NCI-H146 treated with DMSO at 0.1 percent for 48 hours (cell line): ENCODE results near the gene SEMA3B.
"Not testable (repeated sequence)": the region's sequence is repeated elsewhere in the genome, so short reads cannot be mapped to it uniquely, and the experiment has no call there.

Source experiments
- DNase-seq: peaks from one replicate; lab custom pipeline; 2025; ENCODE audit not compliant: unreplicated experiment; lab: John Stamatoyannopoulos, UW

The SEMA3B gene

DNA sequence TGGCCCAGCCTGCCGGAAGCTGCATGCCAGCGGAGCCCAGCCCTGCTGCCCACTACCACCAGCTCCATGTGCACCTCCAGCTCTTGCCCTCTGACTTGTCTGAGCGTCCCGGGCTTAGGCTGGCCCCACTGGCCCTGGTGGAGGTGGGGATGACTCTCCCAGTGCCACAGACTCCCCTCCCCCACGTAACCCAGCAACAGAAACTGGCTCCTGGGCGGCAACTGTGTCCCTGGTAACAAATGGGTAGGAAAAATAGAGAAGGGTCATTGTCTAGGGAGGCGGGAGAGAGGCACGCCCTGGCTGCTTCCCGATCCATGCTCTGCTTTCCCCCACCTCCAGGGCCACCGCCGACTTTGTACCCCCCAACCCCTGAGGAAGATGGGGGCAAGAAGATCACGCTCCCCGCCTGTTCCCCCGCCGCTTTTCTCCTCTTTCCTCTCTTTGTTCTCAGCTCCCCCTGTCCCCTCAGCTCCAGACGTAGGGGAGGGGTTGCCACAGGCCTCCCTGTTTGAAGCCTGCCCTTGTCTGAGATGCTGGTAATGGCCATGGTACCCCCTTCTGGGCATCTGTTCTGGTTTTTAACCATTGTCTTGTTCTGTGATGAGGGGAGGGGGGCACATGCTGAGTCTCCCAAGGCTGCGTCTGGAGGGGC lies 10.8 kb upstream of the SEMA3B start:
- no peak for DNase-seq

DNA sequence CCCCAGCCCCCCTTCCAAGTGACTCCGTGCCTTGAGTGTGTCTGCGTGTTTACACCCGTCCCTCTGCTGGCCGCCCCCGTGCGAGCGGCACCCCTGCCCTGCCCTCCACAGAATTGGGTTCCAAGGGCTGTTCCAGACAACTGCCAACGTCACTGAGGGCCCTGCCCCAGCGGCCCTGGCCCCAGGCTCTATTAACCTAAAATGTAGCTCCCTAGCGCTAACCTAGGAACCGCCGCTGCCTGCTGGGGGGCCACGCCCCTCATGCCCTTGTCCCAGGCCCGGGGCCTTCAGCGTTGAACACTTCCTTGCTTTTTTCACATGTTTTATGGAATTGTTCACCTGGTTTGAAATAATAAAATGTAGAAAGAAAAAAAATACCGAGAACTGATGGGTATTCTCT lies 10.0 kb upstream of the SEMA3B start:
- no peak for DNase-seq

DNA sequence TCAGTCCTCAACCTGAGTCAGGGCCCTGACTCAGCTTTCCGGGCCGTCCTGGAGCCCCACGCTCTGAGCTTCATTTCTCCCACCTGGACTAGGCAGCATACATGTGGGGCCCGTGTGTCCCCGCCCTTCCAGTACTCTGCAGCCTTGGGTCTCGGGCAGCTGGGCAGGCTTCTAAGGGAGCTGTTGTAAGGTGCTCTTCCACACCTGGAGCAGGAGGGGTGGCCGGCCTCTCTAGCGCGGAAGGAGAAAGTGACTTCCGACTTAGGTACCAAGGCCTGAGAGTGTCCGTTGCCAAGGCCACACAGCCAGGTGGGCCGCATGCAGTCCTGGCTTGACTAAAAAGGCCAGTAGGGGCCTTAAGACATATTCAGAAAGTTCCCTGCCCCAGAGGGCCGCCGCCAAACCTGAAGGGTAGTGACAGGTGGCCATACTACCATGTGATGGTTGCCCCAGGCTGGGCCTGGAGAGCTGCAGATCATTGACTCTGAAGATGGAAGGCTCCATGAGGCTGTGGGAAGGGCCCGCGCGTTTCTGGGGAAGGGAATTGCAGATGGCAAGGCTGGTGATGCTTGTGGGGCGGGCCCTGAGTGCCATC lies 9.4 kb upstream of the SEMA3B start:
- DNase-seq, result no peak

DNA sequence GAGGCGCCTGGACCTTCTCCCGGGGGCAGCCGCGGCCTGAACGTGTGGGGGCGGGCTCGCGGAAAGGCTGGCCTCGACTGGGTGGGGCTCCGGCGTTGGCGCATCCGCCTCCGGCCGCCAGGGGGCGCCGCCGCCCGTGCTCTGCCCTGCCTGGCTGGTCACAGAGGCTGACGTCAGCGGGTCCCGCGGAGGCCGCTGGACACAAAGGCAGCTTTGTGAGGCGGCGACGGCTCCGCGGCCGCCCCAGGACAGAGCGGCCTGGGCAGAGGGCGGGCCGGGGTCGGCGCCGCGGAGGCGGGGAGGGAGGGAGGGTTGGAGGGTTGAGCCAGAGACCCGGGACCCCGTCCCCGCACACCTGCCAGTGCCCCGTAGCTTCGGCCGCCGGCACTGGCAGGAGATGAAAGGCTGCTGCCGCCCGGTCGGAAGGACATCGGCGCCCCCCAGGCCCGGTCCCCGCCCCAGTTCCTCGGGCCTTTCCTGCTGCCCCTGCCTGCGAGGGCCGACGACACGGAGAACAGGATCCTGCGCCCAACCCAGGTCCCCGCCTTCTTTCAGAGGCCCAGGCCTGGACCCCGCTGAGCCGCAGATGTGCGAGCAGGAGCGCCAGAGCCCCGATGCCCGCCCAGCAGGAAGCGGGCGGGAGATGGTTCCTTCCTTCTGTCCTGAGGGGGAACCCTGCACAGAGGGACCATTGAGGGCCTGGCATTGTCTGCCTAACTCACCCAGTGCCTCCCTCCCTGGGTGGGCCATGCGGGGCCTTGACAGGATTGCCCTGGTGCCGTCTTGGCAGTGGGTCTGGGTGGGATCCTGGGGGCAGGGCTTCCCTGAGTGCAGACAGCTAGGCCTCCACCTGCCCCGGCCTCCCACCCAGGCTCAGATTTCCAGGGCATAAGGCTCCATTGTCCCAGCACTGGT lies 8.7 kb upstream of the SEMA3B start:
- DNase-seq, result peak; percentile 39

DNA sequence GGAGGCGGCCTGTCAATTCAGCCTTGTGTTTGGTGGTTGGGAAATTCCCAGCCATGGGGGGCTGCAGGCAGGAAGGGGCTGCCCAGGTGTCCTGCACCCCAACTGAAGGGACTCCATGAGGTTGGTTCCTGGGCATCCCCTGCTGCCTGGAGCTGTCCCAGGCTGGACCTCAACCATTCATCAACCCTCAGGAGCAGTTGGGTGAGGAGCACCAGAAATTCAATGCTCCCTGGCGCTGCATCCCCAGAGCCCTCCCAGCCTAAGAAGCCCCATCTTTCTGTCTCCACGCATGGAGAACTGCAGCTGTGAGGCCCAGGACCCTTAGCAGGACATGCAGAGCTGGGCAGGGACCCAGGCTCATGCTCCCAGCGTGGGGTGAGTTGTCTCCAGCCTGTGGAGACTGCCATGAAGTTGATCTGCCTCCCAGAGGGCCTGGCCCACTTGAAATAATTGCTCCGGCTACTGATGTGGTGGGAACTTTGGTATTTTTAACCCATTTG lies 8.0 kb upstream of the SEMA3B start:
- no peak for DNase-seq

DNA sequence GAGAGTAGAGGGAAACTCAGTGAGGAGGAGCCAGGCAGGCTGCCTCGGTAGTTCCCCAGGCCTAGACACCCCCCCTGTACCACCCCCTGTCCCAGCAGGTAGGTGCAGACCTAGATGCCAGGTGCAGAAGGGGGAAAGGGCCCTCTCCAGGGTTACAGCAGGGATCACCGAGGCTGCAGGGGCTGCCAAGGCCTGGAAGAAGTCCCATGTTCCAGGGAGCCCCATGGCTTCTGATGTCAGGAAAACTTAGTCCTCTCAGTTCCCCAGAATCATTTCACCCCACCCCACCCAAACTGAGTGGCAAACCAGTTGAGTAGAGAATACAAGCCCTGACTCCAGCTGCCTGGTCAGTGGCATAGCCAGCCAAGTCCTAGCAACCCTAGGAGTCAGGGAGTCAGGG lies 7.4 kb upstream of the SEMA3B start:
- DNase-seq, result no peak

DNA sequence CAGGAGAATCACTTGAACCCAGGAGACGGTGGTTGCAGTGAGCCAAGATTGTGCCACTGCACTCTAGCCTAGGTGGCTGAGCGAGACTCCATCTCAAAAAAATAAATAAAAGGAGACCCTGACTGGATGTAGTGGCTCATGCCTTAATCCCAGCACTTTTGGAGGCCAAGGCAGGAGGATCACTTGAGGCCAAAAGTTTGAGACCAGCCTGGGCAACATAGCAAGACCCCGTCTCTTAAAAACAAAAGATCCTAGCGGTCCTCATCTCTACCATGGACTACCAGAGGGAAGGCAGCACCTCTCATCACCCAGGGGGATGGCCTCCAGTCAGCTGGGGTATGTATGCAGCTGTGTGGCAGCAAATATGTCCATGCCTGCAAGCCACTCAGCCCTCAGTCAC lies 6.7 kb upstream of the SEMA3B start:
- DNase-seq, result not testable (repeated sequence)

DNA sequence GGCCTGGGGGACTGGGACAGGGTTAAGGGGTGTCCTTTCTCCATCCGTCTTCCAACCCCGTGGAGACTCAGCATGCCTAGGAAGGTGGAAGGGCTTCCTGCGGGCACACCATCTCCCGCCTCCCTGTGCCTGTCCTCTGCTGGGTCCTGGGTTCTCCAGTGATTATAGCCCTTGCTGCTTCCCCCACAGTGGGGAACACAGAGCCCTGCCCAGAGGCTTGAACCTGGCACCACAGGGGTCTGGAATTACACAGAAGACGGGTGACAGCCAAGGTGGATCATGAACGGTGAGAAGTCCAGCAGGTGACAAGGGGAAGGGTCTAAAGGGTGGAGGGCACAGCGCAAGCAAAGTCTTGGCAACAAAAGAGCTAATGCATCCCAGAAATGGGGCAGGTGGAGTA lies 6.2 kb upstream of the SEMA3B start:
- no peak for DNase-seq

DNA sequence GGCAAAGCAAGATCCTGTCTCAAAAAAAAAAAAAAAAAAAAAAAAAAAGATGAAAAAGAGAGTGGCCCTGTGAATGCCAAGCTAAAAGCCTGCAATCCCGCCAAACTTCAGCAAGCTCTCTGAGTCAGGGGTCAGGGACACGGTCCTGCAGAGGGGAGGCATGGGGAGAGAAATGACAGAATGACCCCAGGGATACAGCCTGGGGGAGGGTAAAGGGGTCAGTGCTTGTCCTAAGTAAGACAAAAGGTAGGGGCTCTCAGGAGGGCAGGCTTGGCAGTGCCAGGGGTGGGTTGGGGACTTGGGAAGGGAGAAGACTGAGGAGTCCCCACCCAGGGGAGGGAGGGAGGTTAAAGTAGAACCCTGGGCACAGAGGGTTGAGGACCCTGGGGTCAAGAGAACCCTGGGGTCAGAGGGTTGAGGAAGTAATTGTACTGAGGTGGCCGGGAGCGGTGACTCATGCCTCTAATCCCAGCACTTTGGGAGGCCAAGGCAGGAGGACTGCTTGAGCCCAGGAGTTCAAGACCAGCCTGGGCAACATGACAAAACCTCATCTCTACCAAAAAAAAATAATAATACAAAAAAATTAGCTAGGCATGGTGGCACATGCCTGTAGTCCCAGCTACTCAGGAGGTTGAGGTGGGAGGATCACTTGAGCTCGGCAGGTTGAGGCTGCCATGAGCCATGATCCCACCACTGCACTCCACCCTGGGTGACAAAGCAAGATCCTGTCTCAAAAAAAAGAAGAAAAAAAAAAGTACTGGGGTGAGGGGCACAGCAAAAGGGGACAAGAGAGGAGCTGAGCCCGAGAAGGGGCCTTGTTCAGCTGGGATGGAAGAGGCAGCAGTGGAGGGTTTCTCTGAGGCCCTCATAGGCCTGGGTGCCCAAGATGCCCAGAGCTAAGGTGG lies 5.2 kb upstream of the SEMA3B start:
- no peak for DNase-seq

DNA sequence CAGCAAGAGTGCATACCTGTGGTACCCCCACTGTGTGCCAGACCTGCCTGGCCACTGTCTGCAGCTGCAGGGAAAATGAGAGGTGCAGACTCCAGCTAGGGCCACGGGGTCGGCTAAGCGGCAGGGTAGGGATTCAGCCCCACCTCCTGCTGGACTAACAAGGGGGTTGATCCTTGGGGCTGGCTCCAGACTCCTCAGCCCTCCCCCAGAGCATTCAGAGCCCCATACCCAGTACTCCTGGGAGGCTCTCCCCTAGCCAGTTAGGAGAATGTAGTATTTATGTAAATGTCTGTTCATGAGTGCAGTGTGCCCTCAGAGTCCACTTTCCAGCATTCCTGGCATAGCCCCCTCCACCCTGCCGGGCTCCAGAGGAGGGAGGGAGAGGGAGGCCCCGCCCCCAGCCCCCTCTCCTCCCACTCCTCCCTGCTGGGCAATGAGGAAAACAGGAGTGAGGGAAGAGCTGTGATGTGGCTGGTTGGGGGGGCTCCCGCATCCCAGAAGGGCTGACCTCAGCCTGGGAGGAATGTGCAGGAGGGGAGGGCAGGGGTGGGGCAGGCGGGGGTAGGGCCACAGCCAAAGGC lies 4.5 kb upstream of the SEMA3B start:
- DNase-seq, result no peak

DNA sequence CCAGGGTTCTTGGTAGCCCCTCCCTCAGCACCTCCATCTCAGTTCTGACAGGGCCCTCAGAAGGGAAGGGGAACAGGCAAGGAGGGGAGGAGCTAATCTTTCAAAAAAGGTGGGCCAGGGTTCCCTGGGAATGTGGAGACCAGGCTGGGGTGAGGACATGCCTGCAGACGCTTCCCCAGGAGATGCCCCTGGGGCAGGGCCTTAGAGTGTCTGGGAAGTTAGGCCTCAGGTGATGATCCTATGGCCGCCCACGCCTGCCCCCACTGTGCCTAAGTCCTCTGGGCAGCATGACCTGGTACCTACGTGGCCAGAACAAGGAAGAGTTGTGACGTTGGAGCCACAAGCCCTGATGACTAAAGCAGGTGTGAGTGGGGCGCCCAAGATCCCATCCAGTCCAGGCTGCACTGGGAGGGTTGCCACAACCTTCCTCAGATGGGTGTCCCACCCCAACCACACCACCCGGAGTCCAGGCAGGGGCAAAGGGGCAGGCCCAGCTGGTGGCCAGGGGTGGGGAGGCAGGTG lies 3.9 kb upstream of the SEMA3B start:
- no peak for DNase-seq

DNA sequence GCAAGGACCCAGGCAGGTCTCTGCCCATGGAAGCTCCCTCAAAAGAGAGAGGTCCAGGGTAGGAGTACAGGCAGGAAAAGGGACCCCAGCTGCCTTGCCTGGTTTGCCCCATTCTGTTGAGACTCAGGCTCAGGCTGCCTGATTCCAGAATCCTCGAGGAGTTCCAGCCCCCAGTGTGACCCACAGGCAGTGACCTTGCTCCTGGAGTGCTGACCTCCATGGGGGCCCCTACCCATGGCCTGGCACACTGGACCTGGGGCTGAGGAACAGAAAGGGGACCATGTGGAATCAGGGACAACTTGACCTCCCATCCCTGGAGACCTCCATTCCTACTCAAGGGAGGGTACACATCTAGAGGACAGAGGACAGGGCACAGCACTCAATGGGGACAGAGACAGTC lies 3.4 kb upstream of the SEMA3B start:
- no peak for DNase-seq

DNA sequence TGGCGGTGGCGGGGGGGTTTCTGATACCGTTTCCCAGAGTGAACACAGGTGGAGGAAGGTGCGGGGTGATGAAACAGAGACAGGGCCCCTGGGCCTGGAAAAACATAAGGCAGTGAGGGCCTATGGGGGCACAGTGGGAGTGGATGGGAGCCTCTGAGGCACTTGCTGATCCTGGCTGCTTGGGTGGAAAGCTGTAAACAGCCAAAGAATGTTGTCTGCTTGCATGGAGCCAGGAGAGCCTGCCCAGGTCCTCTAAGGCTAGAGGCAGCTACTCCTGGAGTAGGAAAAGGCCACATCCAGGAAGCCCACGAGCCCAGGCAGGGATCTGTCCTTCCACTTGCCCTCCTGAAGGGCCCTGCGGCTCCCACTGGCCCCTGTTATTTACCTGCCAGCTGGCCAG lies 2.9 kb upstream of the SEMA3B start:
- DNase-seq, result no peak

DNA sequence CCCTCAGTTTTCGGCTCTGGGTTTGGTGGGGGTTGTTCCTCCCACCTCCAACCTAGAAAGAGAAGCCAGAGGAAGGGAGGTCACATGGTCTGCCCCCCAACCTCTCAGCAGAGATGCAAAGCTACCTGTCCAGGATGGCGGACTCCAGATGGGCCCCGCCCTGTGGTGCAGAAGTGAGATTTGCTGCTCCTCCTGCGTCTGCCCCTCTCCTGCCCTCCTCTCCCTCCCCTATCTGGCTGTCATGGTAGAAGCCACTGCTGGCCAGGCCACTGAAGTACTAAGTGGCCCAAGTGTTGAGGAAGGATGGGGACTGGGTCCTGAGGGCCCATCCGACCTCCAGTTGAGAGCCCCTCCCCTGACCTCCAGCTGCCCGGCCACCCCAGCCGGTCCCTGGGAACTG lies 2.1 kb upstream of the SEMA3B start:
- no peak for DNase-seq

DNA sequence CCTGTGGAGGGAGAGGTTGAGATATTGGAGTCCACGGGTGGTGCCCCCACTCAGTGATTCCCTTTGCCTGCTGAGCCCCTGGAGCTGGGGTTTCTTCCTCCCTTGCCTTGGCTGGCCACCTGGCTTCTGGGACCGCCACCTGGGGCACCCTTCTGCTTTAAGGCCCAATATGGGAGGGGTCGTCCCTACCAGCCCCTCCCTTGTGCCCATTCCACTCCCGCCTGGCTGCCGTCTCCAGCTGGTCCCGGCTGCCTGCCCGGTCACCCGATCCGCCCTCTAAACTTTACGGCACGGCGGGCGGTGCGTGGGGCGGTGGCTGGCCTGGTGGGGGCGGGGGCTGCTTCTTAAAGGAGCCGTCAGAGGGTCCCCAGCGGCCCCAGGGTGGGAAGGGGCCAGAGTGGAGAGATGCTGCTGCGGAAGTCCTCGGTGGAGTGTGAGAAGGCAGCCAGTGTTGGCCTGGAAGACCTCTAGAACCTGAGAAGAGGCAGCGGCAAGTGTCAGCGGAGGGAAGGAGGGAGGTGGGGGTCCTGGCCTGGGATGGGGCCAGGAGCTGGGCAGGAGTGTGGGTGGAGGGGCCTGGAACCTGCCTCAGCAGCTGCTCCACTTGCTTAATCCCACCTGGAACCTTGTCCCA lies 1.6 kb upstream of the SEMA3B start:
- DNase-seq, result peak; percentile 16

DNA sequence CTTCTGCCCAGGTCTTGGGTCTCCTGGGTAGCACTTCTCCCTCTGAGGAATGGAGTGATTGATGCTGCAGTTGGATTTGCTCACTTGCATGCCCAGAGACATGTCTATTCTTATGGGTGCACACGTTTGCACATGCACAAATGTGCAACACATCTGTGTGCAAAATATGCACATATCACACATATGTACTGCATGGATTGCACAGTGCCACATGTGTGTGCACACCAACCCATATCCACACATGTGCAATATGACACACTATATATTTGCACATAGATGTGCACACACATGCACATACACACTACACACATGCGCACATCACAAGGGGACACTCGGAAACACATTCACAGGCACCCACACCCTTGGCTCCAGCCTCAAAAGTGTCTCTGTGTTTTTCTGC lies 671 bp upstream of the SEMA3B start:
- DNase-seq, result no peak

DNA sequence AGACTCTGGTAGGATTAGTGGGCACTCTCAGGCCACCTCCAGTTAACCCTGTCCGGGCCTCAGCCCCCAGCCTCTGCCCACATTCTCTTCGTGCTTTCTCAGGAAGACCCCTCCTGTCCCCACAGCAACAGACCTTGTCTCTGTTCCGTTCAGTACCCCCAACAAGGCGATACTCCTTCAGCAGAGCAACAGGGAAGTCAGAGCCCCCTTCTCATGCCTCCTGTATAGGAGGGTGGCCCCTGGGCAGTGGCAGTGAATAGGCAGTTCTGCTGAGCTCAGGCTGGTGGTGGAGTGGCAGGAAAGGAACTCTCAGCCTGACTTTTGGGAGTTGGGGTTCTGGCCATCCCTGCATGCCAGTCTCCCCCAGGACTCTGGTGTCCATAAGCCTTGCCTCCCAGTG lies 513 bp downstream of the SEMA3B start:
- DNase-seq, result no peak

DNA sequence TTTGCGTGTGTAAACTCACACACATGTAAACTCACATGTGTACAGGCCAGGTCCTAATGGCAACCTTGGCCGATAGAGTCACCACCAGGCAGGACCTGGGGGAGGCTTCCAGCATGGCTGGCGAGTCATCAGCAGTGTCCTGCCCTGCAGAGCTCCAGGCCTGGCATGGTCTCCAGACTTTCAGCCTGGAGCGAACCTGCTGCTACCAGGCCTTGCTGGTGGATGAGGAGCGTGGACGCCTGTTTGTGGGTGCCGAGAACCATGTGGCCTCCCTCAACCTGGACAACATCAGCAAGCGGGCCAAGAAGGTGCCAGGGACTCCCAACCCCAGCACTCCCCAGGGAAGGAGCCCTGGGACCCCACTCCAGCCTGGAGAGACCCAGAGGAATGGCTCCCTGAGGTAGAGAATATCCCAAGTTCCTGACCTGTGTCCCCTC lies 1.0 kb downstream of the SEMA3B start:
- no peak for DNase-seq

DNA sequence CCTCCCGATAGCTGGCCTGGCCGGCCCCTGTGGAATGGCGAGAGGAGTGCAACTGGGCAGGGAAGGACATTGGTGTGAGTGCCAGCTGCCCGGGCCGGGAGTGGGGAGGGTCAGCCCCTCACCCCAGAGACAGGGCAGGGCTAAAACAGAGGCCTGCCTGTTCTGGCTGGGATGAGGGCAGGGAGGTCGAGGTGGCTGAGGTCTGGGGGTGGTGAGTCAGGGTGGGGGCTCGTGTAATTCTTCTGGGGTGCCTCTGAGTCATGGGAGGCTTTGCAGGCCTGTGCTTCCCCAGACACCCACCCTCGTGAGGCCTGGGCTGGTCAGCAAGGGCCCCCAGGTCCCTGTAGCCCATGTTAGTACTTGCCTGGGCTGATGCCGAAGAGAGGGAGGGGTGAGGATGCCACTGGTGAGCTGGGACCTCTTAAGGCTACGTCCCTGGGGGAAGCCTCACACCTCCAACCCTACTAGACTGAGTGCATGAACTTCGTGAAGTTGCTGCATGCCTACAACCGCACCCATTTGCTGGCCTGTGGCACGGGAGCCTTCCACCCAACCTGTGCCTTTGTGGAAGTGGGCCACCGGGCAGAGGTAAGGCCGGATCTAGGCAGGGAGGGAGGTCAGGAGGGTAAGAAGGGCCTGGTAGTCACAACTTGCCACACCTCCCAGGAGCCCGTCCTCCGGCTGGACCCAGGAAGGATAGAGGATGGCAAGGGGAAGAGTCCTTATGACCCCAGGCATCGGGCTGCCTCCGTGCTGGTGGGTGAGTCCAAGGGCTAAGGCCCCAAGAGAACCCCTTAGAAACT lies 1.7 kb downstream of the SEMA3B start:
- DNase-seq, result no peak
